ENCODE results near the gene ZSCAN16. TPM values are rescaled to one million over a fixed set of nuclear protein-coding genes. Genes with fewer than 3 reads are reported as not detected.

ZSCAN16 gene
- total RNA-seq, 1 experiment from 2014 or later = 6.7 TPM

- Histone ChIP-seq H3K36me3 (ENCODE audit: control insufficient read depth, insufficient read depth, low read length) (no peaks in the 10 kb centered on the region), H3K9me3 (no peaks in the 10 kb centered on the region), H3K27me3 (replicated peaks; ENCODE audit: control insufficient read depth, insufficient read depth, low read length) (no peaks in the 10 kb centered on the region), H3K4me3 (ENCODE audit: low read depth, low read length) (no peak overlapping the region), H3K4me1 (peaks cover 9% of the 10 kb centered on the region; the same call in 1 of the 2 replicates)
- Mint-ChIP-seq H3K4me3 (ENCODE audit: unreplicated experiment) (no peak overlapping the region), H3K4me1 (ENCODE audit: low read depth, unreplicated experiment) (peaks cover 13% of the 10 kb centered on the region), H3K27ac (ENCODE audit: unreplicated experiment) (no peak overlapping the region), H3K9me3 (ENCODE audit: unreplicated experiment) (no peaks in the 10 kb centered on the region), H3K36me3 (ENCODE audit: insufficient read depth, unreplicated experiment) (peaks cover 18% of the 10 kb centered on the region), H3K27me3 (ENCODE audit: insufficient read depth, unreplicated experiment) (no peaks in the 10 kb centered on the region)
- BruUV-seq (replicated peaks) = no TSS peak
- POLR2A ChIA-PET = no interaction called here
- no peak for DNase-seq
- TF ChIP-seq CTCF (IDR thresholded peaks at IDR 0.05; ENCODE audit: insufficient read depth in 1 of 2, low read depth in 1 of 2, low read length in 1 of 2, severe bottlenecking in 1 of 2, unreplicated experiment in 1 of 2) = no peak
- CTCF ChIA-PET = no interaction called here
- intact Hi-C loops (cut with micrococcal nuclease; ENCODE audit: unreplicated experiment) = loop anchor here (2.0 kb wide), 1 partner anchor 73 kb away; no protein-coding TSS in a partner anchor
Measured at GRCh38 chr6:28139860-28140543, 15.6 kb downstream of the ZSCAN16 start.

- ChIA-PET POLR2A (no interaction called here), CTCF (interaction anchor here (1.3 to 1.5 kb wide), 2 partner anchors 72 to 242 kb away, joined by 3 to 6 read pairs; no protein-coding TSS in a partner anchor)
- H3K4me3 ChIP-seq (ENCODE audit: low read depth, low read length) = no peak overlapping the region
- H3K36me3 ChIP-seq (ENCODE audit: control insufficient read depth, insufficient read depth, low read length) = no peaks in the 10 kb centered on the region
- H3K9me3 ChIP-seq = no peaks in the 10 kb centered on the region
- no peak for DNase-seq
- Mint-ChIP-seq H3K27ac (ENCODE audit: unreplicated experiment) (no peak overlapping the region), H3K27me3 (ENCODE audit: insufficient read depth, unreplicated experiment) (no peaks in the 10 kb centered on the region), H3K4me3 (ENCODE audit: unreplicated experiment) (peak overlapping the region; percentile 88), H3K36me3 (ENCODE audit: insufficient read depth, unreplicated experiment) (peaks cover 22% of the 10 kb centered on the region), H3K9me3 (ENCODE audit: unreplicated experiment) (no peaks in the 10 kb centered on the region), H3K4me1 (ENCODE audit: low read depth, unreplicated experiment) (peaks cover 7% of the 10 kb centered on the region)
- BruUV-seq (replicated peaks) = no TSS peak
- TF ChIP-seq CTCF (IDR thresholded peaks at IDR 0.05; ENCODE audit: insufficient read depth in 1 of 2, low read depth in 1 of 2, low read length in 1 of 2, severe bottlenecking in 1 of 2, unreplicated experiment in 1 of 2) = no peak
- intact Hi-C loops (cut with micrococcal nuclease; ENCODE audit: unreplicated experiment) = loop anchor here (1.0 to 2.0 kb wide), 2 partner anchors 16 to 72 kb away; partner anchors contain the start of gene ZSCAN16
- no peaks in the 10 kb centered on the region for H3K27me3 ChIP-seq (replicated peaks; ENCODE audit: control insufficient read depth, insufficient read depth, low read length)
- H3K4me1 ChIP-seq = peaks cover 9% of the 10 kb centered on the region; the same call in 1 of the 2 replicates
Measured at GRCh38 chr6:28140616-28141015, 16.2 kb downstream of the ZSCAN16 start.

- Mint-ChIP-seq H3K9me3 (ENCODE audit: unreplicated experiment) (no peaks in the 10 kb centered on the region), H3K27ac (ENCODE audit: unreplicated experiment) (peak within 1 kb of the TSS; percentile 68), H3K4me3 (ENCODE audit: unreplicated experiment) (peak within 1 kb of the TSS; percentile 88), H3K27me3 (ENCODE audit: insufficient read depth, unreplicated experiment) (no peaks in the 10 kb centered on the region), H3K4me1 (ENCODE audit: low read depth, unreplicated experiment) (peaks cover 6% of the 10 kb centered on the region), H3K36me3 (ENCODE audit: insufficient read depth, unreplicated experiment) (peaks cover 18% of the 10 kb centered on the region)
- ChIA-PET CTCF (interaction anchor here (0.8 to 1.5 kb wide), 4 partner anchors 71 to 241 kb away, joined by 3 to 8 read pairs (median 4); no protein-coding TSS in a partner anchor), POLR2A (interaction anchor here (0.5 to 1.2 kb wide), 6 partner anchors 17 to 645 kb away, joined by 3 to 6 read pairs (median 4); partner anchors contain the start of genes ZNF165, ZSCAN16 and ZSCAN26)
- Histone ChIP-seq H3K9me3 (no peaks in the 10 kb centered on the region), H3K27me3 (replicated peaks; ENCODE audit: control insufficient read depth, insufficient read depth, low read length) (no peaks in the 10 kb centered on the region), H3K4me3 (ENCODE audit: low read depth, low read length) (peak within 1 kb of the TSS; percentile 72), H3K36me3 (ENCODE audit: control insufficient read depth, insufficient read depth, low read length) (no peaks in the 10 kb centered on the region), H3K4me1 (peaks cover 9% of the 10 kb centered on the region; the same call in 1 of the 2 replicates)
- peak; percentile 87 to 92 for DNase-seq
- TSS peak; percentile 52 for BruUV-seq (replicated peaks)
- intact Hi-C loops (cut with micrococcal nuclease; ENCODE audit: unreplicated experiment) = loop anchor here (1.0 to 2.0 kb wide), 2 partner anchors 17 to 71 kb away; partner anchors contain the start of gene ZSCAN16
- TF ChIP-seq CTCF (IDR thresholded peaks at IDR 0.05; ENCODE audit: insufficient read depth in 1 of 2, low read depth in 1 of 2, low read length in 1 of 2, severe bottlenecking in 1 of 2, unreplicated experiment in 1 of 2) = no peak
Measured at GRCh38 chr6:28141500-28142329, 17.3 kb downstream of the ZSCAN16 start, which contains the start of gene ZKSCAN8. ZKSCAN8 (plus strand) TSS chr6:28141883; CDS start chr6:28148408, 6,525 bp downstream.
